Psoas muscle (tissue), 8 donors: ENCODE results near the gene LCOR. TPM values are rescaled to one million over a fixed set of nuclear protein-coding genes. Genes with fewer than 3 reads are reported as not detected.
"Not testable (repeated sequence)": the region's sequence is repeated elsewhere in the genome, so short reads cannot be mapped to it uniquely, and the experiment has no call there.

Source experiments
- ATAC-seq, 4 donors: fragments of 200-7000 bp; cut with Tn5 transposase; one replicate each; pipeline ENCODE4 v1.9.1; 2020; ENCODE audit warnings: moderate library complexity in 3 of 4, mild to moderate bottlenecking in 2 of 4
- DNase-seq, 2 donors: peaks; one replicate each; pipeline ENCODE4 v3.0.0-alpha.2; 2020
- H3K27ac ChIP-seq: fragments of 200-600 bp; one replicate; pipeline ENCODE4 v1.8.0; 2022
- H3K27me3 ChIP-seq, 3 donors: fragments of 200-600 bp in 1 of 3; one replicate each; pipeline versions ENCODE4 v1.6.1 to v1.8.0; 2013 to 2022; ENCODE audit warnings: low read length in 2 of 3, mild to moderate bottlenecking in 2 of 3, moderate library complexity in 1 of 3; ENCODE audit not compliant: insufficient read depth in 3 of 3
- H3K36me3 ChIP-seq, 2 donors: fragments of 200-600 bp in 1 of 2; one replicate each; pipeline versions ENCODE4 v1.6.1 to v1.8.0; 2013 to 2022; ENCODE audit warnings: low read depth in 1 of 2, mild to moderate bottlenecking in 1 of 2, moderate library complexity in 1 of 2; ENCODE audit not compliant: insufficient read depth in 1 of 2
- H3K4me1 ChIP-seq: fragments of 200-600 bp; one replicate; pipeline ENCODE4 v1.8.0; 2022
- H3K4me3 ChIP-seq: fragments of 200-600 bp; one replicate; pipeline ENCODE4 v1.8.0; 2022; ENCODE audit warnings: mild to moderate bottlenecking
- H3K9me3 ChIP-seq: fragments of 200-600 bp; one replicate; pipeline ENCODE4 v1.8.0; 2022
- CTCF ChIP-seq: fragments of 200-600 bp; IDR thresholded peaks from one replicate; pipeline ENCODE4 v1.8.0; 2022; ENCODE audit warnings: antibody characterized with exemption
- WGBS, 3 donors: extraction: QIAGEN DNeasy Blood & Tissue Kit; methylation state at CpG; one replicate each; pipeline versions ENCODE4 v1.1.6 to v1.1.7; 2013; 5-methylcytosine and 5-hydroxymethylcytosine counted together
- intact Hi-C, 2 donors: fragments of 100-400 bp; cut with DNase I; formaldehyde crosslinking; loops; one replicate each; pipeline versions ENCODE4 v1.11.0 to v1.14.2; 2022
- polyA plus RNA-seq, 3 donors: library from polyadenylated mRNA; stranded (reverse); fragments of 200-250 nt; gene quantifications; one replicate each; pipeline ENCODE4 v1.2.3, GENCODE V29; 2013
- total RNA-seq, 4 donors: library from RNA; stranded (reverse); fragmentation: NEBNext Ultra II Directional in 2 of 4; extraction: Animal tissue kit (Norgen Biotek cat#: 25700) in 2 of 4; gene quantifications; one replicate each; pipeline versions ENCODE4 v1.2.1 to v1.2.4, GENCODE V29; 2021 to 2023
- donor health status: healthy with polysubstance abuse.
- donor health status: DM: no; HTN: no; CAD: no; lungs with moderate emphysema.
- donor health status: Bipolar disorder and iron deficiency.
- donor health status: healthy.
- donor health status: DM: yes; HTN: yes; CAD: no.
- donor health status: DM: no; HTN: no; CAD: no.
- donor health status: DM: no; HTN: no; CAD: no.
- donor health status: DM: yes; HTN: yes; CAD: no.

The LCOR gene
- total and polyA plus RNA-seq, 7 donors, result 1.7 to 30.4 (median 13.6) TPM

GRCh38 chr10:97029271-97029670 lies 197.2 kb downstream of the LCOR start:
- H3K4me1 ChIP-seq, result peaks cover 8% of the 10 kb centered on the region
- TF ChIP-seq CTCF, result no peak
- WGBS, 3 donors, result 63 to 81% (median 69%) methylated on average over 3 of the region's 3 CpGs
- H3K9me3 ChIP-seq, result no peaks in the 10 kb centered on the region
- H3K27me3 ChIP-seq, result no peaks in the 10 kb centered on the region
- no peak for ATAC-seq
- no peak overlapping the region for H3K4me3 ChIP-seq
- intact Hi-C loops, result loop anchor here (5.0 to 10.0 kb wide), 6 partner anchors 197 to 637 kb away; partner anchors contain the start of gene LCOR (in 1 of the 2)
- no peaks in the 10 kb centered on the region for H3K36me3 ChIP-seq
- no peak for DNase-seq
- H3K27ac ChIP-seq, result no peak overlapping the region

GRCh38 chr10:97030894-97031293 lies 198.8 kb downstream of the LCOR start:
- Histone ChIP-seq H3K4me3 (no peak overlapping the region), H3K27me3 (no peaks in the 10 kb centered on the region), H3K9me3 (no peaks in the 10 kb centered on the region), H3K4me1 (no peaks in the 10 kb centered on the region), H3K27ac (no peak overlapping the region), H3K36me3 (no peaks in the 10 kb centered on the region)
- 71 to 81% (median 79%) methylated on average over 6 of the region's 6 CpGs for WGBS, 3 donors
- no peak for DNase-seq
- intact Hi-C loops, result no loop called here
- ATAC-seq, result no peak
- no peak for TF ChIP-seq CTCF

- H3K36me3 ChIP-seq, result no peaks in the 10 kb centered on the region
- 92 to 94% (median 93%) methylated on average over 11 of the region's 11 CpGs for WGBS, 3 donors
- no peaks in the 10 kb centered on the region for H3K4me1 ChIP-seq
- DNase-seq, result no peak
- no peak overlapping the region for H3K4me3 ChIP-seq
- no peaks in the 10 kb centered on the region for H3K27me3 ChIP-seq
- H3K27ac ChIP-seq, result no peak overlapping the region
- H3K9me3 ChIP-seq, result no peaks in the 10 kb centered on the region
- ATAC-seq, result no peak
- TF ChIP-seq CTCF, result no peak
- intact Hi-C loops, result no loop called here
Observed at GRCh38 chr10:97031459-97031858, 199.4 kb downstream of the LCOR start.

GRCh38 chr10:97032624-97033023 lies 200.5 kb downstream of the LCOR start:
- no peak for TF ChIP-seq CTCF
- H3K9me3 ChIP-seq, result no peaks in the 10 kb centered on the region
- no peaks in the 10 kb centered on the region for H3K27me3 ChIP-seq
- ATAC-seq, result no peak
- peaks cover 2% of the 10 kb centered on the region for H3K4me1 ChIP-seq
- H3K36me3 ChIP-seq, result no peaks in the 10 kb centered on the region
- no peak overlapping the region for H3K4me3 ChIP-seq
- WGBS, 3 donors, result 46 to 56% (median 53%) methylated on average over 7 of the region's 7 CpGs
- DNase-seq, result no peak
- intact Hi-C loops, result no loop called here
- no peak overlapping the region for H3K27ac ChIP-seq

- H3K27ac ChIP-seq, H3K27me3 ChIP-seq, intact Hi-C loops, ATAC-seq, H3K36me3 ChIP-seq, H3K9me3 ChIP-seq, H3K4me1 ChIP-seq, DNase-seq, H3K4me3 ChIP-seq: not testable (repeated sequence)
- 94 to 97% (median 96%) methylated on average over 9 of the region's 9 CpGs for WGBS, 3 donors
Observed at GRCh38 chr10:97033841-97034240, 201.7 kb downstream of the LCOR start.
